ENCODE measurements around the gene VAMP2.

The VAMP2 gene

GRCh38 chr17:8153525-8153956 is 9.2 kb downstream of the VAMP2 start:
- Mint-ChIP-seq H3K27ac (no peak overlapping the region), H3K9me3 (no peaks in the 10 kb centered on the region), H3K36me3 (ENCODE audit: low read depth) (peaks cover 35% of the 10 kb centered on the region), H3K27me3 (no peaks in the 10 kb centered on the region), H3K4me3 (peak overlapping the region; percentile 66), H3K4me1 (ENCODE audit: low read depth) (peaks cover 43% of the 10 kb centered on the region)
- peak; percentile 65 for DNase-seq

DNA sequence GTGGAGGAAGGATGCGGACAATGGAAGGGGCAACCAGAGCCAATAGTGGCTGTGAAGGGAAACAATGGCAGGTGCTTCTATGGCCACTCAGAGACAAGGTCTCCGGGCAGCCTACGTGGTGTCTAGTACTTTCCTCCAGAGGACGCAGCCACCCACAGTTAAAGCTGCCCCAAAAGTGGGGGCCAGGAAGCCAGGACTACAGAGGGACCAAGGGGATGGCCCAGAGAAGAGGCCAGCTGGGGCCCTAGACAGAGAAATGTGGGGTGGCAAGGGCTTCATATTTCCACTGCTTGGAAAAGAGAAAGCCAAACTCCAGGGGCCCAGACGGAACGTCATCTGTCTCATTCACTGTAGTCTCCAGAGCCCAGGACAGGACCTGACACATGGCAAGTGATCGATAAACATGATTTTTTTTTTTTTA is 9.7 kb downstream of the VAMP2 start:
- Mint-ChIP-seq H3K27me3 (no peaks in the 10 kb centered on the region), H3K4me1 (ENCODE audit: low read depth) (peaks cover 39% of the 10 kb centered on the region), H3K4me3 (peak overlapping the region; percentile 66), H3K27ac (no peak overlapping the region), H3K36me3 (ENCODE audit: low read depth) (peaks cover 35% of the 10 kb centered on the region), H3K9me3 (no peaks in the 10 kb centered on the region)
- DNase-seq: no peak

DNA sequence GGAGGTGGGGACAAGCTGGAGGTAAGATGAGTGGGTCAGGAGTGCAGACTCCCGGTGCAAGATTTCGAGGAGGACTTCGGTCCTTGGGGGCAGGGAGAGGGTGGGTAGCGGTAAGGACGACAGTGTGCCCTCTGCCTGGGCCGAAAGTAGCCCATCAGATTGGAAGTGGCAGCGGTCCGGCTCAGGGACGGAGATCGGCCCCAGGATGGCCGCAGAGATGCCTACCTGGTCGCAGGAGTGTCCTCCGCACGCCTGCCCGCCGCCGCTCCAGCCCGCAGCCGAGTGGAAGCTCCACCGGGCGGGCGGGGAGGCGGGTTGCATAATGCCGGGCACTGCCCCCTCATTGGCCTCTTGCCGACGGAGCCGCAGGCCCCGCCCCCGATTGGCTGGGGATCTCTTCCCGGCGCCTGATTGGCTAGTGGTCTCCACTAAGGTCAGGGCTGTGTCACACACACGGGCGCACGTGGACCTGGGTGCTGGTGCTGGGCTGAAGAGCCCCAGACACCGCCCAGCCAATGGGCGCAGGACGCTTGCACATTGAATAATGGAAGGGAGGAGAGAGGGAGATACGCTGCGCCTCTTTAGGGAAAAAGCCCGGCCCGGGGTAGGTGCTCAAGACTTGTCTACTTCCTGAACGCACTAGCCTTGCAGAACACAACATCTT is 10.5 kb downstream of the VAMP2 start, which contains the start of gene PER1:
Gene PER1, minus strand, starts transcription at position 293 of the 664 bp plus-strand sequence. CDS start 1,698 bp downstream, outside the sequence.
- Mint-ChIP-seq H3K27ac (no peak within 1 kb of the TSS), H3K36me3 (ENCODE audit: low read depth) (peaks cover 41% of the 10 kb centered on the region), H3K4me1 (ENCODE audit: low read depth) (peaks cover 39% of the 10 kb centered on the region), H3K9me3 (no peaks in the 10 kb centered on the region), H3K4me3 (peak within 1 kb of the TSS; percentile 91), H3K27me3 (no peaks in the 10 kb centered on the region)
- peak; percentile 91 for DNase-seq

DNA sequence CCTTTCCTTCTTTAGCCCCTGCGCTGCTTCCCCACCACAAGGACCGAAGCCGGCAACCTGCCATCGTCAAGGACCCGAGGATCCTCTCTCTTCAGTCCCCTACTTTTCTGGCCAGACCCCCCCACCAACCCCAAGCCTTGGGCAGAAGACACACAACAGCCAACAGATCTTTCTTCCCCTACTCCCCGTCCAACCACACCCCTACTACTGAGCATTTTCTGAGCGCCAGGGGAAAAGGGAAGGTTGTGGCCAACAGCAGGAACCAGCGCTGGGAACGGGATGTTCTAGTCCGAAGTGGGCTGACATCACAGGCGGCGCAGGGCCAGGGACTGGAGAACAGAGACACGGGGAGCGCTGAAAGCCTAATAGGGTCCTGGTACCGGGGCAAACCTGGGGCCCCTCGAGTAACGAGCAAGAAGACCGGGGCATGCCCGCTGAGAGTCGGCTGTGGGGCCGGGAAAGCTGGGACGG is 11.1 kb downstream of the VAMP2 start:
- peaks cover 39% of the 10 kb centered on the region for H3K4me1 Mint-ChIP-seq (ENCODE audit: low read depth)
- H3K36me3 Mint-ChIP-seq (ENCODE audit: low read depth): peaks cover 47% of the 10 kb centered on the region
- no peak overlapping the region for H3K27ac Mint-ChIP-seq
- DNase-seq: peak; percentile 64
- no peaks in the 10 kb centered on the region for H3K27me3 Mint-ChIP-seq
- no peaks in the 10 kb centered on the region for H3K9me3 Mint-ChIP-seq
- H3K4me3 Mint-ChIP-seq: peak overlapping the region; percentile 91

GRCh38 chr17:8151120-8151640 is 11.6 kb downstream of the VAMP2 start:
- peak; percentile 90 for DNase-seq
- peak overlapping the region; percentile 91 for H3K4me3 Mint-ChIP-seq
- no peaks in the 10 kb centered on the region for H3K27me3 Mint-ChIP-seq
- H3K9me3 Mint-ChIP-seq: no peaks in the 10 kb centered on the region
- H3K4me1 Mint-ChIP-seq (ENCODE audit: low read depth): peaks cover 39% of the 10 kb centered on the region
- no peak overlapping the region for H3K27ac Mint-ChIP-seq
- peaks cover 52% of the 10 kb centered on the region for H3K36me3 Mint-ChIP-seq (ENCODE audit: low read depth)

GRCh38 chr17:8150194-8151119 is 12.3 kb downstream of the VAMP2 start:
- H3K4me3 Mint-ChIP-seq: peak overlapping the region; percentile 91
- peaks cover 39% of the 10 kb centered on the region for H3K4me1 Mint-ChIP-seq (ENCODE audit: low read depth)
- H3K27me3 Mint-ChIP-seq: no peaks in the 10 kb centered on the region
- no peaks in the 10 kb centered on the region for H3K9me3 Mint-ChIP-seq
- H3K27ac Mint-ChIP-seq: no peak overlapping the region
- peaks cover 59% of the 10 kb centered on the region for H3K36me3 Mint-ChIP-seq (ENCODE audit: low read depth)
- DNase-seq: no peak

DNA sequence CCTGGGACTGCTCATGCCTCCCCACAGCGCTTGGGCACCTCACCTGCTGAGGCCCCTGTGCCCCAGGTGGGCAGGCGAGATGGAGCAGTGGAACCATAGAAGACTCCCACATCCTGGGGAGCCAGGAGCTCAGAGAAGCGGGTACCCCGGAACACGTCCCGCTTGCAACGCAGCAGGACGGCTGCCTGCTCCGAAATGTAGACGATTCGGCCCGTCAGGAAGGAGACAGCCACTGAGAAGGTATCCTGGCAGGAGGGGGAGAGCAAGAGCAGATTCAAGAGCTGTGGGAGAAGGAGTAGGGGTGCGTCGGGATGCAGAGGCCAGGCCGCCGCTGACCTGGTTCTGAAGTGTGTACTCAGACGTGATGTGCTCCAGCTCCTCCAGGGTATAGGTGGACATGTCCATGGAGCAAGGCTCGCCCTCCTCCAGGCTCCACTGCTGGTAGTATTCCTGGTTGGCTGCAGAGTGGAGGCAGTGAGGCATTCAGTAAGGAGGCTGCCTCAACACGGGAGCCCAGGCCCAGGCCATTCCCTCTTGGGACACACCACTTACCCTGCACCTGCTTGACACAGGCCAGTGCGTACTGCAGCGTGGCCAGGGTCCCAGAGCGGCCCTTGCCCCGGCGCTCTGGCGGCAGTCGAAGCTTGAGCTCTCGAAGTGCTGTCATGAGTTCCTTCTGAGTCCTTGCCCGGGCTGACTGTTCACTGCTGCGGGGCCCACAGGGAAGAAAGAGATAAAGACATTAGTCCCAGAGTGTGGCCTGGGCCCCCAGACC is 13.1 kb downstream of the VAMP2 start:
- DNase-seq: no peak
- no peak overlapping the region for H3K27ac Mint-ChIP-seq
- peaks cover 39% of the 10 kb centered on the region for H3K4me1 Mint-ChIP-seq (ENCODE audit: low read depth)
- peaks cover 66% of the 10 kb centered on the region for H3K36me3 Mint-ChIP-seq (ENCODE audit: low read depth)
- H3K9me3 Mint-ChIP-seq: no peaks in the 10 kb centered on the region
- H3K27me3 Mint-ChIP-seq: no peaks in the 10 kb centered on the region
- H3K4me3 Mint-ChIP-seq: no peak overlapping the region

DNA sequence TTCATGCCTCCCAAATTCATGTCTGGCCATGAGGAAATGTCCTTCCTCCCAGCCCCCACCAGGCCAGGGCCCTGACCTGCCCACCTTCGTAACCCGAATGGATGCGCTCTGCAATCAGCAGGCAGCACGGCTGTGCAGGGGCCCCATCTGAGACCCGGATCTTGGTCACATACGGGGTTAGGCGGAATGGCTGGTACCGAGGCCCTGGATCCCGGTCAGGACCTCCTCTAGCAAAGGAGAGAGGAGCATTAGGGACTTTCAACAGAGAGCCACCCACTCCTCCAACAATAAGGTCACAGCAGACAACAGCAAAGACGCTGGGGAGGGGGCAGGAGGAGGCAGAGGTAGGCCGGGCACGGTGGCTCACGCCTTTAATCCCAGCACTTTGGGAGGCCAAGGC is 14.2 kb downstream of the VAMP2 start:
- DNase-seq: no peak
- Mint-ChIP-seq H3K27ac (no peak overlapping the region), H3K27me3 (no peaks in the 10 kb centered on the region), H3K36me3 (ENCODE audit: low read depth) (peaks cover 77% of the 10 kb centered on the region), H3K4me3 (no peak overlapping the region), H3K9me3 (no peaks in the 10 kb centered on the region), H3K4me1 (ENCODE audit: low read depth) (peaks cover 38% of the 10 kb centered on the region)

- Mint-ChIP-seq H3K9me3 (no peaks in the 10 kb centered on the region), H3K4me3 (no peak overlapping the region), H3K27me3 (no peaks in the 10 kb centered on the region), H3K36me3 (ENCODE audit: low read depth) (peaks cover 81% of the 10 kb centered on the region), H3K4me1 (ENCODE audit: low read depth) (peaks cover 31% of the 10 kb centered on the region), H3K27ac (peak overlapping the region; percentile 40)
- no peak for DNase-seq
These were observed 14.8 kb downstream of the VAMP2 start for GRCh38 chr17:8147805-8148404.

DNA sequence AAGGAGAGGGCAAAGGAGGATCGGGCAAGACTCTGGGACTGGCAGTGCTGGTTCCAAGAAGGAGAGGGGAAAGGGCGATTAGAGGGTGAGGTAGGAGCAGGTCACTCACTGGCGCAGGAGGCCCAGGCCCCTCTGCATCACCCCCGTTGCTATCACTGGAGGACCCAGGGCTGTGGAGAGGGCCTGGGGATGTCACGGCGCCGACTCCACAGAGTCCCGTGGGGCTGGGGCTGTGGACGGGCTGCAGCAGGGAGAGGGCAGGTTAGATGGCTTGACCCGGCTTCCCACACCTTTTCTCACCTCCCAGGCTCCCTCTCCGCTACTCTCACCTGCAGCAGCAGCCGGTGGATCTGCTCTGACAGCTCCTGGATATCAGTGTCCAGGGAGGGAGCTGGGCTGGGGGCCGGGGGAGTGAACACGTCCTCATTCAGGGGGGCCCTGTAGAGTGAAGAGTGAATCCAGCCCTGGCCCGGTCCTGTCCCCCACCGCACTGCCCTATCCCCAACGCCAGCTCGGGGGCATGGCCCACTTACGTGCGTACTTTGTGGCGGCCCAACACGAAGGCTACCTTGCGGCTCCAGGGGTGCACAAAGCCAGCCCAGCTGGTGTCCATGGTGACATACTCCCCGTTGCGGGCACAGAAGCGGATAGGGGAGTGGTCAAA is 15.5 kb downstream of the VAMP2 start:
- DNase-seq: no peak
- Mint-ChIP-seq H3K4me1 (ENCODE audit: low read depth) (peaks cover 25% of the 10 kb centered on the region), H3K27me3 (no peaks in the 10 kb centered on the region), H3K4me3 (no peak overlapping the region), H3K9me3 (no peaks in the 10 kb centered on the region), H3K36me3 (ENCODE audit: low read depth) (peaks cover 87% of the 10 kb centered on the region), H3K27ac (peak overlapping the region; percentile 40)

- Mint-ChIP-seq H3K27me3 (no peaks in the 10 kb centered on the region), H3K27ac (peak overlapping the region; percentile 33), H3K4me1 (ENCODE audit: low read depth) (peaks cover 19% of the 10 kb centered on the region), H3K4me3 (no peak overlapping the region), H3K36me3 (ENCODE audit: low read depth) (peaks cover 89% of the 10 kb centered on the region), H3K9me3 (no peaks in the 10 kb centered on the region)
- no peak for DNase-seq
These were observed 16.2 kb downstream of the VAMP2 start for GRCh38 chr17:8146381-8147140.

DNA sequence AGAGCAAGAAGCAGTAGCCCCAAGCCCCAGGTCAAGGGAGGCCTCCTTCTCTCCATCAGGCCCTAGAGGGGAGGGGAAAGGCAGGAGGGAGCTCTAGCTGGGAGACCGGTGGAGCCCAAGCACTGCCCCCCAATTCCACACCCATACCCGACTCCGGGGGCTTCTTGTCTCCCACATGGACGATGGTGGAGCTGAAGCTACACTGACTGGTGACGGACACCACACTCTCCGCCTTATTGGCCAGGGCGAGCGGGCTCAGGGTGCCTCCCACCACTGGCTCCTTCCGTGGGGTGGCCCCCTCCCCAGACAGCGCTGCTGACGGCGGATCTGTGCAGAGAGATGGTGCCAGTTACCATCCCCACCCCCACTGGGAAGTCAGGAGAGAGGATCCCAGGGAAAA is 16.9 kb downstream of the VAMP2 start:
- no peaks in the 10 kb centered on the region for H3K9me3 Mint-ChIP-seq
- H3K27ac Mint-ChIP-seq: no peak overlapping the region

More for the DNA sequence above, 16.9 kb downstream of the VAMP2 start:
- DNase-seq: no peak
- no peak overlapping the region for H3K4me3 Mint-ChIP-seq
- H3K36me3 Mint-ChIP-seq (ENCODE audit: low read depth): peaks cover 94% of the 10 kb centered on the region
- peaks cover 14% of the 10 kb centered on the region for H3K4me1 Mint-ChIP-seq (ENCODE audit: low read depth)
- H3K27me3 Mint-ChIP-seq: no peaks in the 10 kb centered on the region

Measured in activated T-cell treated with anti-CD3 and anti-CD28 coated beads, Interleukin-2, amount 50 U/mL, for 24 hours (primary cell).